Suprapubic skin (tissue), 3 donors: ENCODE data around the gene SPEG.

Source experiments
- POLR2AphosphoS5 ChIP-seq, 3 donors: sonication (generic); formaldehyde crosslinking; IDR thresholded peaks; one replicate each; pipeline ENCODE4 v1.6.1; 2017; ENCODE audit warnings: antibody characterized with exemption in 3 of 3
- TF ChIP-seq, protein P1 (sequence below), 2 donors: fragments of 200-600 bp in 1 of 2; fragments of 450-650 bp in 1 of 2; sonication (generic) in 1 of 2; IDR thresholded peaks; one replicate each; pipeline ENCODE4 v1.5.1; 2016 to 2019; ENCODE audit warnings: antibody characterized with exemption in 2 of 2, mild to moderate bottlenecking in 1 of 2, moderate library complexity in 1 of 2

DNA sequence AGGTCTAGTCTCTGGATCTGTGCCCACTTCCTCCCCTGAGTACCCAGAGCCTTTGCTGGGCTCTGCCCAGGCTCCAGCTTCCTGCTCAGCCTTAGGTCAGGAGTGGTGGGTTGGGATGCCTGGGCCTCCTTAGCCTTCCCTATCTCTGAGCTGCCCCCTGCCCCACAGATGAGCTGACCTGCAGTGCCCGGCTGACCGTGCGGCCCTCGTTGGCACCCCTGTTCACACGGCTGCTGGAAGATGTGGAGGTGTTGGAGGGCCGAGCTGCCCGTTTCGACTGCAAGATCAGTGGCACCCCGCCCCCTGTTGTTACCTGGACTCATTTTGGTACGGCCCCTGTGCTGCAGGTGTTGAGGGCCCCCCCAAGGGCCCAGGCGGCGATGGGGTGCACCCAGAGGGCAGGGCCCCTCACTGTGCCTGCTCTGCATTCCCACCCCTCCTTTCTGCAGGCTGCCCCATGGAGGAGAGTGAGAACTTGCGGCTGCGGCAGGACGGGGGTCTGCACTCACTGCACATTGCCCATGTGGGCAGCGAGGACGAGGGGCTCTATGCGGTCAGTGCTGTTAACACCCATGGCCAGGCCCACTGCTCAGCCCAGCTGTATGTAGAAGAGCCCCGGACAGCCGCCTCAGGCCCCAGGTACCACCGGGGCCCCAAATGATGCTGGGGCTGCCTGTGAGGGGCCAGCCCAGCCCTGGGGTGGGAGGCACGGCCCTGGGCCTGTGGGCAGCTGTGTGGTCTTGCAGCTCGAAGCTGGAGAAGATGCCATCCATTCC lies 34.0 kb downstream of the SPEG start:
- no peak for TF ChIP-seq POLR2AphosphoS5 (IDR thresholded peaks at IDR 0.05)
- TF ChIP-seq, protein P1, sequence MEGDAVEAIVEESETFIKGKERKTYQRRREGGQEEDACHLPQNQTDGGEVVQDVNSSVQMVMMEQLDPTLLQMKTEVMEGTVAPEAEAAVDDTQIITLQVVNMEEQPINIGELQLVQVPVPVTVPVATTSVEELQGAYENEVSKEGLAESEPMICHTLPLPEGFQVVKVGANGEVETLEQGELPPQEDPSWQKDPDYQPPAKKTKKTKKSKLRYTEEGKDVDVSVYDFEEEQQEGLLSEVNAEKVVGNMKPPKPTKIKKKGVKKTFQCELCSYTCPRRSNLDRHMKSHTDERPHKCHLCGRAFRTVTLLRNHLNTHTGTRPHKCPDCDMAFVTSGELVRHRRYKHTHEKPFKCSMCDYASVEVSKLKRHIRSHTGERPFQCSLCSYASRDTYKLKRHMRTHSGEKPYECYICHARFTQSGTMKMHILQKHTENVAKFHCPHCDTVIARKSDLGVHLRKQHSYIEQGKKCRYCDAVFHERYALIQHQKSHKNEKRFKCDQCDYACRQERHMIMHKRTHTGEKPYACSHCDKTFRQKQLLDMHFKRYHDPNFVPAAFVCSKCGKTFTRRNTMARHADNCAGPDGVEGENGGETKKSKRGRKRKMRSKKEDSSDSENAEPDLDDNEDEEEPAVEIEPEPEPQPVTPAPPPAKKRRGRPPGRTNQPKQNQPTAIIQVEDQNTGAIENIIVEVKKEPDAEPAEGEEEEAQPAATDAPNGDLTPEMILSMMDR (IDR thresholded peaks at IDR 0.05) = no peak
